Measurements from ENCODE around the gene KANK4.

Gene KANK4

GRCh38 chr1:62336995-62337705 is 17.9 kb upstream of the KANK4 start:
- DNase-seq (ENCODE audit: low read depth), result no peak

- no peak for DNase-seq (ENCODE audit: low read depth)
Measured at GRCh38 chr1:62336638-62336994, 17.4 kb upstream of the KANK4 start.

- no peak for DNase-seq (ENCODE audit: low read depth)
Measured at GRCh38 chr1:62335656-62336055, 16.4 kb upstream of the KANK4 start.

GRCh38 chr1:62334434-62334985 is 15.3 kb upstream of the KANK4 start:
- no peak for DNase-seq (ENCODE audit: low read depth)

GRCh38 chr1:62333441-62333840 is 14.2 kb upstream of the KANK4 start:
- DNase-seq (ENCODE audit: low read depth), result no peak

- no peak for DNase-seq (ENCODE audit: low read depth)
Measured at GRCh38 chr1:62327360-62328055, 8.3 kb upstream of the KANK4 start.

GRCh38 chr1:62325681-62326080 is 6.4 kb upstream of the KANK4 start:
- DNase-seq (ENCODE audit: low read depth), result no peak

- no peak for DNase-seq (ENCODE audit: low read depth)
Measured at GRCh38 chr1:62325081-62325480, 5.8 kb upstream of the KANK4 start.

- DNase-seq (ENCODE audit: low read depth), result no peak
Measured at GRCh38 chr1:62321446-62321845, 2.2 kb upstream of the KANK4 start.

GRCh38 chr1:62318320-62318755 is 896 bp downstream of the KANK4 start:
- no peak for DNase-seq (ENCODE audit: low read depth)

GRCh38 chr1:62317021-62317768 is 2.0 kb downstream of the KANK4 start:
- DNase-seq (ENCODE audit: low read depth), result no peak

- no peak for DNase-seq (ENCODE audit: low read depth)
Measured at GRCh38 chr1:62316135-62316534, 3.1 kb downstream of the KANK4 start.

GRCh38 chr1:62315387-62315786 is 3.8 kb downstream of the KANK4 start:
- no peak for DNase-seq (ENCODE audit: low read depth)

- no peak for DNase-seq (ENCODE audit: low read depth)
Measured at GRCh38 chr1:62314454-62315350, 4.5 kb downstream of the KANK4 start.

- no peak for DNase-seq (ENCODE audit: low read depth)
Measured at GRCh38 chr1:62312698-62313097, 6.5 kb downstream of the KANK4 start.

- no peak for DNase-seq (ENCODE audit: low read depth)
Measured at GRCh38 chr1:62311473-62311943, 7.7 kb downstream of the KANK4 start.

- DNase-seq (ENCODE audit: low read depth), result no peak
Measured at GRCh38 chr1:62309906-62310305, 9.3 kb downstream of the KANK4 start.

GRCh38 chr1:62308606-62309005 is 10.6 kb downstream of the KANK4 start:
- DNase-seq (ENCODE audit: low read depth), result no peak

GRCh38 chr1:62307895-62308492 is 11.2 kb downstream of the KANK4 start:
- DNase-seq (ENCODE audit: low read depth), result no peak

- DNase-seq (ENCODE audit: low read depth), result no peak
Measured at GRCh38 chr1:62307446-62307845, 11.8 kb downstream of the KANK4 start.

GRCh38 chr1:62306065-62306464 is 13.2 kb downstream of the KANK4 start:
- no peak for DNase-seq (ENCODE audit: low read depth)
